ENCODE data around the gene IGFBP4. TPM values are rescaled to one million over a fixed set of nuclear protein-coding genes. Genes with fewer than 3 reads are reported as not detected.

Gene IGFBP4
- total and polyA plus RNA-seq, 2 of the 13 experiments (the other 11 are each of a cell fraction or from before 2014, with no cell fraction given), result 4.1 to 49.0 TPM

GRCh38 chr17:40443196-40443987, at the start of gene IGFBP4 (continued):
- no peak for TF ChIP-seq HMGXB3 (CRISPR knock-in tag; IDR thresholded peaks at IDR 0.05; ENCODE audit: borderline replicate concordance)
- no peak for TF ChIP-seq ZNF597 (CRISPR knock-in tag; IDR thresholded peaks at IDR 0.05)
- no peak for TF ChIP-seq ZNF441 (CRISPR knock-in tag; IDR thresholded peaks at IDR 0.05; ENCODE audit: borderline replicate concordance)
- TF ChIP-seq DDIT3 (CRISPR knock-in tag; IDR thresholded peaks at IDR 0.05), result no peak
- no peak for TF ChIP-seq MBD4 (IDR thresholded peaks at IDR 0.05; ENCODE audit: borderline replicate concordance, low read length)
- TF ChIP-seq ZFP1 (CRISPR knock-in tag; IDR thresholded peaks at IDR 0.05), result 0 out of 2 replicates have a peak, but pooled peaks have one; percentile 27
- TF ChIP-seq ZNF574 (CRISPR knock-in tag; IDR thresholded peaks at IDR 0.05), result peak; percentile 75; the same call in 1 of the 2 replicates
- peak; percentile 53 for TF ChIP-seq BRF2 (CRISPR knock-in tag; IDR thresholded peaks at IDR 0.05)
- TF ChIP-seq MAZ (IDR thresholded peaks at IDR 0.05; ENCODE audit: borderline replicate concordance, low read depth, low read length), result no peak
- no peak; the same call in 1 of the 2 replicates for TF ChIP-seq MAZ (CRISPR knock-in tag; IDR thresholded peaks at IDR 0.05; ENCODE audit: low read depth)
- TF ChIP-seq PBX2 (CRISPR knock-in tag; IDR thresholded peaks at IDR 0.05), result no peak
- peak; percentile 89; the same call in 1 of the 2 replicates for TF ChIP-seq LBX2 (CRISPR knock-in tag; IDR thresholded peaks at IDR 0.05; ENCODE audit: borderline replicate concordance)
- TF ChIP-seq HIC2 (CRISPR knock-in tag; IDR thresholded peaks at IDR 0.05; ENCODE audit: low read depth), result peak; percentile 64; the same call in 1 of the 2 replicates

Measured in HepG2 (cell line).